ENCODE results near the gene UCN. TPM values are rescaled to one million over a fixed set of nuclear protein-coding genes. Genes with fewer than 3 reads are reported as not detected.
A peak's percentile ranks its signal among the peaks of the same experiment; 100 is the strongest.
"Not testable (repeated sequence)": the region's sequence is repeated elsewhere in the genome, so short reads cannot be mapped to it uniquely, and the experiment has no call there.

UCN gene, protein sequence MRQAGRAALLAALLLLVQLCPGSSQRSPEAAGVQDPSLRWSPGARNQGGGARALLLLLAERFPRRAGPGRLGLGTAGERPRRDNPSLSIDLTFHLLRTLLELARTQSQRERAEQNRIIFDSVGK
- polyA plus RNA-seq (ENCODE audit: insufficient read length in 4 of 4), result 1 to 10 TPM in 2 of 4 donors, under 1 TPM in 2; 0.59 to 1.5 (median 1.1) TPM

DNA sequence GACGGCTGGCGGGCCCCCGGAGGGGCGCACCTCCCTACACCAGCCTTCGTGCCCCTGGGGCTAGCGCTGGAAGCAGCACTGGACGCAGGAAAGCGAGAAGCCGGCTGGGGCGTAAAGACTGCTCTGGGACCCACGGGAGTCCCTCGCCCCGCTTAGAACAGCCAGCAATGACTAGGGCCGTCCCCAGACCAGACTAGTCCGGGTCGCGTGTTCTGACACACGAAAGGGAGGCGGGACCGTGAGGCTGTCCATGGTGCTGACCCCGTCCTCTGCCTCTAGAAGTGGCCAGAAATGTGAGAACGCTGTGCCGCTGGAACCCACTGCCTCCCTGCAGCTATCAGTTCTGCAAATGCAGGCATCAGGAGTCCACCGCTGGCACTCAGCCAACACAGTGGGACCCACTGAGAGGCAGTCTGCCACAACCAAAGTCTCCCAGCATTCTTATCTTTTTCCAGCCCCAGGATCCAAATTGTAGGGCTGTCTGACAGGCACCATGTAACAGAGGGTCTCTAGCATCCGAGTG is at the start of gene UCN:
Gene UCN (minus strand): TSS at position 87 of the 523 bp plus-strand sequence. CDS start 550 bp downstream, outside the sequence.
- DNase-seq (ENCODE audit: low read depth in 4 of 4, low spot score in 2 of 4), result peak in 2 of 4 donors; percentile 58 to 69

DNA sequence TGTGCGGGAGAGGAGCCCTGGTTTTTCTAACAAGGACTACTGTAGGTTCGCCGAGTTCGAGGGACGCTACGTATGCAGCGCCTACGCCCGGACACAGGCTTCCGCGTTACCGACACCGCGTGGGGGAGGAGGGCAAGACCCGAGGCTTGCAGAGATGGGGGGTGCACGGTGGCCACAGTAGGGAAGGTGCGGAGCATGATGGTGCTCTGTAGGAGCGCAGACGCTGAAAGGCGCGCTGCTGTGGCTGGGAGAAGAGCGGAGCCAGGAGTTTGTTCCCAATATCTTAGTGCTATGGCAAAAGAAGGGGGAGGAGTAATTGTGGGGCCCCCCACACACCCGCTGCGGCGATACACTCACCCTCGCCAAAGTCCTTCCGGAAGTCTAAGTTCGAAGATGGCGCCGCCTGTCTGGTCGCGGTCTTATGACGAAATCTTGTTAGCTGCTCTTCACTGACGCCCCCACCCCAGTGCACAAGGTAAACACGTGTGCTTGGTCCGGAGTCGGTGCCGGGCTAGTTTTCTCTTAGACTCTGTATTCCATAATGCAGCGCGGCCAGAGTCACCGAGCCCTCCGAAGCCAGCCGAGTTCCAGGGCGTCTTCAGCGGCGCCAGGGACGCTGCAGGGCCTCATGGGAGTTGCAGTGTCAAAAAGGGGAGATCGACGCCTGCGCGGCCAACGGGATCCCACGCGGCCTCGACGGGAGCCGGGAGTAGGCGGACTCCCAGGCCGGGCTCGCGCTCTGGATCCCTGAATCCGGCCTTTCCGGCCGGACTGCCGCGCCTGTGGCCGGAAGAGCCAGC is 48.3 kb upstream of the UCN start, which contains the start of gene GTF3C2:
Gene GTF3C2 (minus strand): TSS at position 383 of the 800 bp plus-strand sequence. CDS start 13,210 bp downstream, outside the sequence.
- peak; percentile 94 to 97 (median 94) for DNase-seq (ENCODE audit: low read depth in 4 of 4, low spot score in 2 of 4)

DNA sequence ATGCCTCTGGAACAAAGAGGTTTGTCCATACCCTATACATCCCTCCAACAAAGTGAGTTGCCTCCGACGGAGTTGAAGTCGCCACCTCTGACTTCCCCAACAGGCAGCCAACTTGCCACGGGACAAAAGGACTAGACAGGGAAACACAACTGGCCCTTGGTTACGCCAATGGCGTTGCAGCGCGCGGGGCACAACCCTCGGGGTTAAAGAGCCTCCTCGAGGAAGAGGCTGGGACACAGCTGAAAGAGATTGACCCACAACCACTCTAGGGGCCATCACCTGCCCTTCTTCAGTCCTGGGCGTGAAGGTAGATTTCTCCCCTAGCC is 47.8 kb upstream of the UCN start:
- DNase-seq (ENCODE audit: low read depth in 4 of 4, low spot score in 2 of 4), result no peak

DNA sequence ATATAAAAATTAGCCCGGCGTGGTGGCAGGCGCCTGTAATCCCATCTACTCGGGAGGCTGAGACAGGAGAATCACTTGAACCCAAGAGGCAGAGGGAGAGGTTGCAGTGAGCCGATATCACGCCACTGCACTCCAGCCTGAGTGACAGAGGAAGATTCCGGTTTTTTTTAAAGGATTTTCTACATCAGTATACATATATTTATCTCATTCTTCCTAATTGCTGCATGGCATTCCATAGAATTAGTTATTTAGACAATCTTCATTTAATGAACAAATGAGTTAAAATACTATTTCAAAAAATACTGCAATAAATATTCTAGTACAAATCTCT is 46.3 kb upstream of the UCN start:
- no peak for DNase-seq (ENCODE audit: low read depth in 4 of 4, low spot score in 2 of 4)

DNA sequence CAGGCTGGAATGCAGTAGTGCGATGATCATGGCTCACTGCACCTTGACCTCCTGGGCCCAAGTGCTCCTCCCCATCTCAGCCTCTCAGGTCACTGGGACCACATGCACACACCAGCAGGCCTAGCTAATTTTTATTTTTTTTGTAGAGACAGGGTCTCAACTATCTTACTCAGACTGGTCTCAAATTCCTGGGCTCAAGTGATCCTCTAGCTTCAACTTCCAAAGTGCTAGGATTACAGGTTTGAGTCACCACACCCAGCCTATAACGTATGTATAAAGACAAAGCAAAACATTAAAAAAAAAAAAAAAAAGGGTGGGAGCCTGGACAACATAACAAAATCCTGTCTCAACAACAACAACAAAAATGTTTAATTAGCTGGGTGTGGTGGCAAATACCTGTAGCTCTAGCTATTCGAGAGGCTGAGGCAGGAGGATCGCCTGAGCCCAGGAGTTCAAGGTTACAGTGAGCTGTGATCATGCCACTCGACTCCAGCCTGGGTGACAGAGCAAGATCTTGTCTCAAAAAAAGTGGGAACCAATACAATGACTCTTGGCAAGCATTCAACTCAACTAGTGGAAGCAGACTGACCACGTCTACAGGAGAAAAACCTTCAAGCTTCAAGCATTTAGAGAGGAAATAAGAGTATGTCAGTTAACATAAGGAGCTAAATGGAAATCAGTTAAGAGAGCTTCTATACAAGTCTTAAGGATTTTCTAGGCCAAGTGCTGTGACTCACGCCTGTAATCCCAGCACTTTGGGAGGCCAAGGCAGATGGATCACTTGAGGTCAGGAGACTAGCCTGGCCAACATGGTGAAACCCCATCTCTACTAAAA is 45.7 kb upstream of the UCN start:
- no peak for DNase-seq (ENCODE audit: low read depth in 4 of 4, low spot score in 2 of 4)

DNA sequence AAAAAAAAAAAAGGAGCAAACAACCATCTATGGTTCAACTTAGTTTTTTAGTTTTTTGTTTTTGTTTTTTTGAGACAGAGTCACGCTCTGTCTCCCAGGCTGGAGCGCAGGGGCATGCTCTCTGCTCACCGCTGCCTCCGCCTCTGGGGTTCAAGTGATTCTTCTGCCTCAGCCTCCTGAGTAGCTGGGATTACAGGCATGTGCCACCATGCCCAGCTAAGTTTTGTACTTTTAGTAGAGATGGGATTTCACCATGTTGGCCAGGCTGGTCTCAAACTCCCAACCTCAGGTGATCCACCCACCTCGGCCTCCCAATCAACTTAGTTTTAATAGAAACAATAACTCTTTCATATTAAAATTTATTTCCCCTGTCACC is 45.1 kb upstream of the UCN start:
- not testable (repeated sequence) for DNase-seq (ENCODE audit: low read depth in 4 of 4, low spot score in 2 of 4)

DNA sequence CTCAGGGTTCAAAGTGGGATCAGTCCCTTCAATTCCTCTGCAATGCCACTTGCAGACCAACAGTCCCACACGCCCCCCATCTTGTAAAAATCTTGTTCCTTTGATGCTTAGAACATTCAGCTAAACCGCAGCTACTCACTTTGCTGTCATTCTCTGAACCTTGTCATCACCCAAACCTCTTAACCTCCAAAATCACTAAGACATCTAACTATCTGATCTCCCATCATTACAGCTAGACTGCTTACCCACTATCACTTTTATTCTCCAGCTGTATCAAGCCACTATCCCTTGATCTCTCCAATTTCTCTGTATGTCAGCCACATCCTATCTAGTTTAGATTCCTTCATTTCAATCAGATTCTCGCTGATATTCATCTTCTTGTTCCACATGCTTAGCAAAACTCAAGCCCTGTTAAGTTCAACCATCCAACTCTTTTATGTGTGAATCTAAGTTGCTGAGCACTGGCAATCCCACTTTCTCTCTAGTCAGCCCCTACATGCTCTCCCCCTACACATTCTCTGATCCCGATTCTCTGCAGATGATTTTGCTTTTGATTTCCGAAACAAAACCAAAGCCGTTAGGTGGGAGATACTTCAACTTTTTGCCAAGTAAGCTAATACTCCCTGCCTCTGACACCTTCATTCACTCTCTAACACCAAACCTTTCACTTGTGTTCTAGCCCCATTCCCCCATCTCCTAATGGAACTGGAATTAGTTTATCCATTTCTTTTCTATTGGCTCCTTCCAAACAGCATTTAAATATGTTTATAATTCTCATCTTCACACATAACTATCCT is 43.8 kb upstream of the UCN start:
- DNase-seq (ENCODE audit: low read depth in 4 of 4, low spot score in 2 of 4), result no peak

DNA sequence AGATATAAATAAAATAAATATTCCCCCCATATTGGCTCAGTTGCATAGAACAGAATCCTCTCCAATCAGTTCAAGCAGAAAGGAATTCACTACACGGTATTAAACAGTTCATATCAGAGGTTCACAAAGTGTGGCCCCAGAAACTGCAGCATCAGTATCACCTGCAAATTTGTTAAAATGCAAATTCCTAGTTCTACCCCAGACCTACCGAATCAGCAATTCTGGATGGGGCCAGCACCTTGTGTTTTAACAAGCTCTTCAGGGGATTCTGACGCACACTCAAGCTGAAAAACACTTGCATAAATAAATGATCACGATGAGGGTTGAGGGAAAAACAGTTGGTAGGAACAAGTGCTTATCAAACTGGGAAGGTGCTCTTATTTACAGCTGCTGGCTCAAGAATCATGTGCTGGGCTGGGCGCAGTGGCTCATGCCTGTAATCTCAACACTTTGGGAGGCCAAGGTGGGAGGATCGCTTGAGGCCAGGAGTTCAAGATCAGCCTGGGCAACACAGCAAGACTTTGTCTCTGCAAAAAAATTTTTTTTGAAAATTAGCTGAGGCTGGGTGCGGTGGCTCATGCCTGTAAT is 42.0 kb upstream of the UCN start:
- DNase-seq (ENCODE audit: low read depth in 4 of 4, low spot score in 2 of 4), result no peak

DNA sequence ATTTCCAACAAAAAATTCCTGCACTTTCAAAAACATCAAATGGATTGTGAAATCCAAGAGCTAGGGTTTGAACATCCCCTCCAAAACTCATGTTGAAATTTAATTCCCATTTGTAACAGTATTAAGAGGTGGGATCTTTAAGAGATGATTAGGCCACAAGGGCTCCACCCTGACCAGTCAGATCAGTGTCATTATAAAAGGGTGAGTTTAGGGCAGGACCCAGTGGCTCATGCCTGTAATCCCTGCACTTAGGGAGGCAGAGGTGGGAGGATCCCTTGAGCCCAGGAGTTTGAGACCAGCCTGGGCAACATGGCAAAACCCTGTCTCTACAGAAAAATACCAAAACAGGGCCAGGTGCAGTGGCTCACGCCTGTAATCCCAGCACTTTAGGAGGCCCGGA is 39.4 kb upstream of the UCN start:
- no peak for DNase-seq (ENCODE audit: low read depth in 4 of 4, low spot score in 2 of 4)

DNA sequence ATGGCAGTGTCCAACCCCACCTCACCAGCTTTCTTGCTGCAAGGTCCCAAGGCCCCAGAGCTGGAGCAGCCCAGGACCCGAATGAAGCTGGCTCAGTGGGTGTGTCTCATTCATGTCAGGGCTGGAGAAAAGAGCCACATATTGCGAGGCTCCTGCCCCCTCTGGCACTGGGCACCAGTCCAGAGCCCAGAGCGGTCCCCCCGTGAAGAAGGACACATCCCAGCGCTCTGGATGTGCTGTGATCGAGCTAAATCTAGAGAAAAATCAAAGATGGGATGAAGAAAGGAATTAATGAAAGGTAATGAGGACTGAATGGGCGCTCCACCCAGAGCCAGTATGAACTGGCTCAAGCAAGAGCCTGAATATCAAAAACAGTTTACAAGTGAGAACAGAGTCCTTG is 27.9 kb upstream of the UCN start:
- DNase-seq (ENCODE audit: low read depth in 4 of 4, low spot score in 2 of 4), result no peak

DNA sequence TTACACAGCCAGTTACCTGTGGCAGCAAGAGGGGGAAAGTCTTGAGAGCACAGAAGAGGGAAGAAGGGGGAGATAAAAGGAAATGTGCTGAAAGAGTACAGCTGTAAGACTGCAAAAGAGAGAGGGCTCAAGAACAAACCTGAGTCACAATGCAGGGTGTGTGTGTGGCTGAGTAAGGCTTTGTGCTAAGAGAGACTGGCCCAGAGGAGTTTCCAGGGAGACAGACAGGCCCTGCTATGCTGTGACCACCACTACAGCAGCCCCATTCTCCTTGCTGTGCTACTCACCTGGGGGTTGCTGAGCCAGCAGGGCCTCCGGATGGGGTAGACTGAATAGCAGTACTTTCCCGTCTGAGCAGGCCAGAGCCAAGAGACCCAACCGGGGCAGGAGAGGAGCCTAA is 27.1 kb upstream of the UCN start:
- DNase-seq (ENCODE audit: low read depth in 4 of 4, low spot score in 2 of 4), result no peak

DNA sequence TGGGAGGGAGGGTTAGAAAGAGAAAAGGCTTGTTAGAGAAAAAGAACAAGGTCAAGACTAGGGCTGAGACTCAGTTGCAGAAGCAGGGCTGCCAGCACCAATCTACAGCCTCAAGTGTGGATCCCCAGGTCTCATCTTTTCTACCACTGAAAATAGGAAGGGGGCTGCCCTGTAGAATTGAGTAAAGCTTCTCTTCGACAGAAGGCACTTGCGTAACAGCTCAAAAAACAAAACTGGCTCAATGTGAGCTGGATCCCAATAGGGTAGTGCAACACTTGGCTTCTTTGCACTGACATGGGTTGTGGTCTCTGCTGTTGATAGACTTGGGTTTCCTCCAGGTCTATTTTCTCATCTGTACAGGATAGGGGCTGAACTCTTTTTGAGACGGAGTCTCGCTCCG is 16.5 kb upstream of the UCN start:
- no peak for DNase-seq (ENCODE audit: low read depth in 4 of 4, low spot score in 2 of 4)

DNA sequence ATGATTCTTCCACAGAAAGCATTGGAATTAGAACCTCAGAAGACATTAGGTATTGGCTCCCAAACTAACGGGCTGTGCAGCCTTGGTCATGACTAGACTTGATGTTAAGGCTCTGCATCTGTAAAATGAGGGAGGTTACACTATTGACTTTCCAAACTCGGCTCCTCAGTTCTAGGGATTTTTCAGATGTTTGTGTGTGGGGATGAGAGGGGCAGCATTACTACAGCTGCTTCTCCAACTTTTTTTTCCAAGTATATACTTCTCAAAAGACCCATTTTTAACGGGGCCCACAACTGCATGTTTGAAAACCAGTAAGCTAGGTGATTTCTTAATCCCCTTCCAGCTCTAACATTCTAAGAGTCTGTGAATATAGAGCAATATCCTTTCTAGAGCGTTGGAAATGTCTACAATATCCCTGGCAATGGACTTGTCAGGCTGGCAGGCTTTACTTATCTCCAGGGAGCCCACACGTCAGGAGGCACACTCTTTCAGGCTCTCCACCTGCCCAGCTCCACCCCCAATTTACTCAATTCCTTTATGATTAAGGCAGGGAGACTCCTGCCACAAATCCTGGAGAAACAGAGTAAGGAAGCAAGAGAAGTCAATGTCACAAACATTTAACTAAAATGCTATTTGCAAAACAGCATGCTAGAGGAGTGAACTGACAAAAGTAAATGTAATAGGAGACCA is 15.5 kb upstream of the UCN start:
- no peak for DNase-seq (ENCODE audit: low read depth in 4 of 4, low spot score in 2 of 4)

DNA sequence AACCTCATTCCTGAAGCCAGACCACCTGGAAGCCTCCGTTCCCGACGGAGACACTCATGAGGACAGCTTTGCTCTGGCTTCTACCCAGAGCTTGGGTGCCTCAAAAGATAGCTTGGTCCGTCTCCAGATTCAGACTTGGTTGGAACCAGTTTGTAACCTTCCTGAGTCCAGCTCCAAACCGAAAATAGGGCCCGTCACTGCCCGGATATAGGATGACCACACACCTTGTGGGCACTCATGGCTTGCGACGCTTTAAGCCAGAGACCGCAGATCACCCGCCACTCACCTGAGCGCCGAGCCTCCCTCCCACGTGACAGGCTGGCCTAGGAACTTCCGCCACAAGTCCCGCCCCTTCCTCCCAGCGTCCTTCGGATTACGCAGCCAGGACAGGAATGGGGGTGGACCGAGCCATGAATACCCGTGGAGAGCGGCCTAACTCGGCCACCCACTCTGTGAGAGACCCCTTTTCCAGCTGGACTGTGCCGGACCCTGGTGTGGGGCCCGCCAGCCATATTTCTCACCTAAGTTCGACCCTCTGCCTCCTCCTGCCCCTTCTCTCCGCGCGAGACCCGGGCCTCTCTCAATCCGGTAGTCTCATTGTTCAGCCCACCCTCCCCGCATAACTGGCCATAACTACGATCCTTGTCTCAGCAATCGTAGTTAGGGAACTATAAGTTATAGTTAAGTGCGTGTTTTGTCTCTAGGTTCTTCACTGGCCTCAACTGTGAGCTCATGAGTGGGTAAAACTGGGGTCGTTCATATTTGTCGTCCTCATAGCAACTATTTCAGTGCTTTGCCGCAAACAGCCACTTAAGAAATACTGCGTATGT is 14.7 kb upstream of the UCN start, which contains the start of gene MPV17:
Gene MPV17 (minus strand): TSS at position 332 of the 830 bp plus-strand sequence. CDS start 580 bp downstream, outside the sequence.
- DNase-seq (ENCODE audit: low read depth in 4 of 4, low spot score in 2 of 4), result peak; percentile 65 to 91 (median 82)

DNA sequence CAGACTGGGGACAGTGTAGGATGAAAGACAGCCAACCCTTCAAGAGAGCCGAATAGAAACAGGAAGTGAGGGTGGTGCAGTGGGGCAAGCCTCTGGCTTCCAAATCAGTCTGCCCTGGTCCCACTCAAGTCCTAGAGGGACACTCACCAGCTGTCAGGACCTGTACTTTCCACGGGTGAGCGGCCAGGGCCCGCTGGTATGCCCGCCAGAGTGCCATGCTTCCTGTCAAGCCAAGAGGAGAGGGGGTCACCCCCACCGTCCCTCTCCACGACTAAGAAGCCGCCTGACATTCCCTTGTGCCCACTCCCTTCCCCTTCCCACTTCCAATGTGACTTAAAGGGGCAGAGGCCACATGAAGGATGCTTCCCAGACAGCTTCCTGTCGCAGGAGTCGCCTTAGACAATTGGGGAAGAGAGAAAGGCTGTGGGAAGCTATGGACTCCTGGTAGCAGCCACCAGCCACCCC is 14.1 kb upstream of the UCN start:
- DNase-seq (ENCODE audit: low read depth in 4 of 4, low spot score in 2 of 4), result no peak

DNA sequence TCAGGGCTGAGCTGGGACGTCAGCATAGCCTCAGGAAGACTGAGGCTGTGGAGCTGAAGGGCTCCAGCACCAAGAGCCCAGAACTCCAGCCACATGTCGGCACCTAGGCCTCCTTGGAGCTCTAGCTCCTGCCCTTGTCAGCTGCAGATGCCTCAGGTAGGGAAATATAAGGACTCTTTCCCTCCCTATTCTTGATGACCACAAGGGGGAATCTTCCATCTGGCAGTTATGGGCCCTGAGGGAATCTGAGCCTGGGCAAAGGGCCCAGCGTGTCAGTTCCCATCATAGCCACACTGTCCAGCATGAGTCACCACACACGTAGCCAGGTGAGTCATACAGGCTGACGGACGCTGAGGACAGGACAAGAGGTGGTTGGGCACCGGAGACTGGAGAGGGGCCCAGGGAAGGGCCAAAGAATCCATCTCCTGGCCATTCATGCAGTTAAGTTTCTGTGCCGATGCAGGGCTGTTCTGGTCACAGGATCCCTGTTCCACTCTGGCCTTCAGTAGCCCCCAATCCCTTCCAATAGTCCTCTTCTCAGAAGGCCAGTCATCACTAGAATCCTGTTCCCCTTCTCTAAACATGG is 12.8 kb upstream of the UCN start:
- no peak for DNase-seq (ENCODE audit: low read depth in 4 of 4, low spot score in 2 of 4)

DNA sequence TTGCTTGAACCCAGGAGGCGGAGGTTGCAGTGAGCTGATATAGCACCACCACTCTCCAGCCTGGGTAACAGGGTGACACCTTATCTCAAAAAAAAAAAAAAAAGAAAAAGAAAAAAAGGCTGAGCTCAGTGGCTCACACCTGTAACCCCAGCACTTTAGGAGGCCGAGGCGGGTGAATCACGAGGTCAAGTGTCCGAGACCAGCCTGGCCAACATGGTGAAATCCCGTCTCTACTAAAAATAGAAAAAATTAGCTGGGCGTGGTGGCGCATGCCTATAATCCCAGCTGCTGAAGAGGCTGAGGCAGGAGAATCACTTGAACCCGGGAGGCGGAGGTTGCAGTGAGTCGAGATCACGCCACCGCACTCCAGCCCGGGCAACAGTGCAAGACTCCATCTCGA is 11.6 kb upstream of the UCN start:
- DNase-seq (ENCODE audit: low read depth in 4 of 4, low spot score in 2 of 4), result not testable (repeated sequence)

Measured in left renal cortex interstitium (tissue), 4 donors.